DND-41 (cell line): ENCODE results near the gene TMBIM1.

Experiments
- ATAC-seq: fragments of 200-7000 bp; cut with Tn5 transposase; 3 replicates; pipeline ENCODE4 v1.9.1; 2021; ENCODE audit warnings: low read depth; ENCODE audit not compliant: insufficient read depth
- DNase-seq: peaks from one replicate; pipeline ENCODE4 v3.0.0-alpha.2; 2020
- H2AFZ ChIP-seq: 2 replicates; pipeline ENCODE4 v1.6.0; 2012; ENCODE audit warnings: low read depth, low read length
- H3K27ac ChIP-seq: 2 replicates; pipeline ENCODE4 v1.5.1; 2012; ENCODE audit warnings: low read length, inconsistent platforms
- H3K27me3 ChIP-seq: fragments of 200-600 bp; sonication (generic); 2 replicates; pipeline ENCODE4 v1.6.0; 2012; ENCODE audit warnings: low read length, mild to moderate bottlenecking, inconsistent platforms; ENCODE audit not compliant: insufficient read depth, poor library complexity
- H3K36me3 ChIP-seq: 2 replicates; pipeline ENCODE4 v1.5.1; 2012; ENCODE audit warnings: low read length, inconsistent platforms; ENCODE audit not compliant: insufficient read depth
- H3K4me1 ChIP-seq: 2 replicates; pipeline ENCODE4 v1.5.1; 2012; ENCODE audit warnings: mild to moderate bottlenecking, low read length; ENCODE audit not compliant: insufficient read depth
- H3K4me2 ChIP-seq: 2 replicates; pipeline ENCODE4 v1.6.0; 2012; ENCODE audit warnings: mild to moderate bottlenecking, moderate library complexity, low read length, inconsistent platforms; ENCODE audit not compliant: insufficient read depth
- H3K4me3 ChIP-seq, 2 experiments: fragments of 200-600 bp in 1 of 2; shearing (Covaris generic) in 1 of 2; 2 replicates each; pipeline ENCODE4 v1.5.1; 2012 to 2016; ENCODE audit warnings: inconsistent platforms in 2 of 2, low read length in 2 of 2, mild to moderate bottlenecking in 2 of 2, low read depth in 1 of 2, moderate library complexity in 1 of 2
- H3K79me2 ChIP-seq: 2 replicates; pipeline ENCODE4 v1.6.0; 2012; ENCODE audit warnings: low read length, inconsistent platforms; ENCODE audit not compliant: insufficient read depth
- H3K9ac ChIP-seq: 2 replicates; pipeline ENCODE4 v1.6.0; 2012; ENCODE audit warnings: low read depth, mild to moderate bottlenecking, inconsistent platforms, low read length, moderate library complexity
- H3K9me3 ChIP-seq: 2 replicates; pipeline ENCODE4 v1.5.1; 2012; ENCODE audit warnings: low read length, moderate library complexity, mild to moderate bottlenecking, inconsistent platforms; ENCODE audit not compliant: insufficient read depth, severe bottlenecking
- H4K20me1 ChIP-seq: 2 replicates; pipeline ENCODE4 v1.6.0; 2012; ENCODE audit warnings: low read length; ENCODE audit not compliant: insufficient read depth
- EZH2 ChIP-seq: IDR thresholded peaks from 3 replicates; pipeline ENCODE4 v1.6.1; 2012; ENCODE audit warnings: borderline replicate concordance, low read depth, mild to moderate bottlenecking, moderate library complexity, low read length, inconsistent platforms; ENCODE audit not compliant: severe bottlenecking
- TF ChIP-seq, protein P1 (sequence below): IDR thresholded peaks from 2 replicates; pipeline ENCODE4 v1.5.1; 2012; ENCODE audit warnings: borderline replicate concordance, low read length, moderate library complexity, mild to moderate bottlenecking; ENCODE audit not compliant: poor library complexity, severe bottlenecking; ENCODE audit errors: extremely low read depth

The TMBIM1 gene

DNA sequence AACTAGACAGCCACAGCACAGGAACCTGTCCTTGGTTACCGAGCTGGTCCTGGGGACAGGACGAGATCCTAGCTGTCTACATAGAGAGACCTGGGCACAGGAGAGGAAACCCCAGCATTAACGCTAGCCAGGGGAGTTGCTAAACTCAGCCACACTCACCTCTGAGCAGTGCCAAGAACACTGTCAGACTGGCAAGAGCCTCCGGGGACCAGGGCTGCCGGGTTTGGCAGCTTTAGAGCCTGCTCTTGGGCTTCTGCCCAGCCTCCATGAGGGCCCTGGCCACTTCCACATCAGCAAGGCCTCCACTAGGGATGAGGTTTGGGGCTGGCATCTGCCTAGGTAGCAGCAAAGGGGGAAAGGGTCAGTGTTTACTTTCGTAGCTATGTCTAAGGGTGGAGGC lies 6.7 kb downstream of the TMBIM1 start:
- Histone ChIP-seq H3K4me2 (peak overlapping the region; percentile 64), H3K36me3 (no peaks in the 10 kb centered on the region), H3K4me1 (peaks cover 22% of the 10 kb centered on the region), H3K4me3 (peak overlapping the region in 1 of 2 experiments; percentile 59; a peak in 2 of 4 replicates), H2AFZ (no peak overlapping the region), H3K79me2 (no peaks in the 10 kb centered on the region), H3K9me3 (no peaks in the 10 kb centered on the region), H4K20me1 (no peaks in the 10 kb centered on the region), H3K27ac (peak overlapping the region; percentile 71), H3K9ac (peak overlapping the region; percentile 55), H3K27me3 (no peaks in the 10 kb centered on the region)
- DNase-seq = no peak
- no peak for TF ChIP-seq EZH2
- TF ChIP-seq, protein P1, sequence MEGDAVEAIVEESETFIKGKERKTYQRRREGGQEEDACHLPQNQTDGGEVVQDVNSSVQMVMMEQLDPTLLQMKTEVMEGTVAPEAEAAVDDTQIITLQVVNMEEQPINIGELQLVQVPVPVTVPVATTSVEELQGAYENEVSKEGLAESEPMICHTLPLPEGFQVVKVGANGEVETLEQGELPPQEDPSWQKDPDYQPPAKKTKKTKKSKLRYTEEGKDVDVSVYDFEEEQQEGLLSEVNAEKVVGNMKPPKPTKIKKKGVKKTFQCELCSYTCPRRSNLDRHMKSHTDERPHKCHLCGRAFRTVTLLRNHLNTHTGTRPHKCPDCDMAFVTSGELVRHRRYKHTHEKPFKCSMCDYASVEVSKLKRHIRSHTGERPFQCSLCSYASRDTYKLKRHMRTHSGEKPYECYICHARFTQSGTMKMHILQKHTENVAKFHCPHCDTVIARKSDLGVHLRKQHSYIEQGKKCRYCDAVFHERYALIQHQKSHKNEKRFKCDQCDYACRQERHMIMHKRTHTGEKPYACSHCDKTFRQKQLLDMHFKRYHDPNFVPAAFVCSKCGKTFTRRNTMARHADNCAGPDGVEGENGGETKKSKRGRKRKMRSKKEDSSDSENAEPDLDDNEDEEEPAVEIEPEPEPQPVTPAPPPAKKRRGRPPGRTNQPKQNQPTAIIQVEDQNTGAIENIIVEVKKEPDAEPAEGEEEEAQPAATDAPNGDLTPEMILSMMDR = no peak
- no peak for ATAC-seq

DNA sequence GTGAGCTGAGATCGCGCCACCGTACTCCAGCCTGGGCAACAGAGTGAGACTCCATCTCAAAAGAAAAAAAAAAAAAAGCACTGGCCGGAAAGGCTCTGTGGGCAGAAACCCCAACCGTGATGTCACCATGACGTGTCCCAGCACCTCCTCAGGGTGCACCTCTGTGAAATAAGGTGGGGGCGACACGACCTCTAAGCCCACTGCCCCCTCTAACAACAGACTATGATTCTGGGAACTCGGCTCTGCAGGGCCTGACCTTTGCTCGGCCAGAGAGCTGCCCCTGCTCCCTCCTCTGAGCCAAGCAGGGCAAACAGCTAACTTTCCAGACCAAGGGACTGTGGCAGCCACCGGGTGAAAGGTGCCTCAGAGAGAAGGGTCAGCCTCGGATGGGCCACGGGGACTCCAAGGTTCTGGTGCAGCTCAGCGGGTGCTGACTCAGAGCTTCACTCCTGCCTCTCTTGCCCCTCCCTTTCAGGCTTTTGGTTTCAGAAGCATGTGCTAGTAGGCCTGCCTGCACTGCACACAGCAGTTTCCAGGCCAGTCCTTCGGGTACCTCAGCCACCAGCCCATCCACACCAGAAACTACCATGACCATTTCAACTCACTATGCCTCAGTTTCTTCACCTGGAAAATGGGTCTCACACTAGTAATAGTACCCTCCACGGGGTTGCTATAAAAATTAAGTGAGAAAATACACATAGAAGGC lies 8.0 kb downstream of the TMBIM1 start:
- Histone ChIP-seq H3K4me3 (no peak overlapping the region), H2AFZ (no peak overlapping the region), H3K27ac (no peak overlapping the region), H4K20me1 (no peaks in the 10 kb centered on the region), H3K36me3 (no peaks in the 10 kb centered on the region), H3K9ac (no peak overlapping the region), H3K27me3 (no peaks in the 10 kb centered on the region), H3K9me3 (no peaks in the 10 kb centered on the region), H3K4me1 (peaks cover 22% of the 10 kb centered on the region), H3K79me2 (no peaks in the 10 kb centered on the region), H3K4me2 (no peak overlapping the region)
- DNase-seq (no peak), ATAC-seq (no peak)
- TF ChIP-seq, protein P1 = no peak
- TF ChIP-seq EZH2 = no peak

DNA sequence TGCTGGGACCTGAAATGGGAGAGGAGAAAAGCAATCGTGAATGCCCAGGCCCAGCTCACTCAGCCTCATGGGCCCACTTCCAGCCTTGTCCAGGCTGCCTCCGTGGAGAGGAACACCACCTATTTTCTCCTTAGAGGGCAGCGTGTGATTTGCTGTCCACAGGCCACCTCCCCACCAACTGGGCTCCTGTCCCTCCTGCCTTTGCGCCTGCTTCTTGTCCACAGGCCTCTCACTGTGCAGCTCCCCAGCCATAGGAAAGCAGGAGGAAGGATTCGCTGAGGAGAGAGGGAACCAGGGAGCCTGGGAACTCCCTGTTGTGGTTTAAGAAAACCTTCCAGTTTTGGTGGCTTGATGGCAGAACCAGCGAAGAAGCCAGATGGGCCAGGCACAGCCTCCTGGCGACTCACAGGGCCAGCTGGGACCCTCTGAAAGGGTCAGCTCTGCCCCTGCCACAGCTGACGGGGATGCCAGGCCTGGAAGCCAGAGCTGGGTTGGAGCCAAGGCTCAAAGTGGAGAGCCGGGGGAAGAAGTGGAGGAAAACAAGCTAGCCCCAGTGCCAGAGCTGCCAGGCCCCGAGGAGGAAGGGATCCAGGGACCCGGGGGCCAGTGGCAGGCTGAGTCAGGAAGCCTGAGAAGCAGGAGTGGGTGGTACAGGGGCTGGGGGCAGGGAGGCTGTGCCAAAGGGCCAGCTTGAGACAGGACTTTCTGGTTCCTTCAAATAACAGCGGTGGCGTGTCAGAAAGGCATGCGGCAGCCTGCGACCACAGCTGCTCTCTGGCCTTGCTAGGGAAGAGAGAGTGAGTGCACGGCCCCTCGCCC lies 9.9 kb downstream of the TMBIM1 start:
- H3K27me3 ChIP-seq = no peaks in the 10 kb centered on the region
- no peaks in the 10 kb centered on the region; the same call in 1 of the 2 replicates for H4K20me1 ChIP-seq
- peaks cover 6% of the 10 kb centered on the region for H3K36me3 ChIP-seq
- no peaks in the 10 kb centered on the region for H3K9me3 ChIP-seq
- ATAC-seq (no peak), DNase-seq (no peak)
- no peak overlapping the region for H3K4me3 ChIP-seq
- H3K4me2 ChIP-seq = no peak overlapping the region
- no peak overlapping the region for H2AFZ ChIP-seq
- no peak overlapping the region for H3K9ac ChIP-seq
- TF ChIP-seq, protein P1 = no peak
- TF ChIP-seq EZH2 = no peak
- H3K4me1 ChIP-seq = peaks cover 22% of the 10 kb centered on the region
- no peaks in the 10 kb centered on the region for H3K79me2 ChIP-seq
- no peak overlapping the region for H3K27ac ChIP-seq
